Adrenal gland (tissue), 12 donors: ENCODE results near the gene EIF4E1B. TPM values are rescaled to one million over a fixed set of nuclear protein-coding genes. Genes with fewer than 3 reads are reported as not detected.

Source experiments
- DNase-seq, 7 donors: peaks; one replicate each; pipeline ENCODE4 v3.0.0-alpha.2; 2019 to 2020
- H3K27ac ChIP-seq, 5 donors: fragments of 200-600 bp; sonication (generic) in 4 of 5; 1 replicate in 3 of 5; 2 replicates in 2 of 5; pipeline versions ENCODE4 v1.5.1 to v1.8.0; 2016 to 2020; ENCODE audit warnings: mild to moderate bottlenecking in 1 of 5
- H3K27me3 ChIP-seq: fragments of 200-600 bp; 2 replicates; pipeline ENCODE4 v1.8.0; 2021
- H3K36me3 ChIP-seq, 2 donors: fragments of 200-600 bp; replicated peaks in 1 of 2; 1 replicate in 1 of 2; 2 replicates in 1 of 2; pipeline versions ENCODE4 v1.5.1 to v1.8.0; 2018 to 2022
- H3K4me1 ChIP-seq, 2 donors: fragments of 200-600 bp; replicated peaks in 1 of 2; 1 replicate in 1 of 2; 2 replicates in 1 of 2; pipeline versions ENCODE4 v1.5.1 to v1.8.0; 2018 to 2021
- H3K4me3 ChIP-seq, 4 donors: fragments of 200-600 bp; sonication (generic) in 3 of 4; one replicate each; pipeline ENCODE4 v1.5.1; 2016 to 2018
- H3K9me3 ChIP-seq, 3 donors: fragments of 200-600 bp; sonication (generic) in 1 of 3; replicated peaks in 1 of 3; 1 replicate in 2 of 3; 2 replicates in 1 of 3; pipeline versions ENCODE4 v1.5.1 to v1.8.0; 2016 to 2021
- CTCF ChIP-seq, 6 experiments: fragments of 450-650 bp in 4 of 6; fragments of 200-600 bp in 2 of 6; sonication (generic) in 1 of 6; IDR thresholded peaks; 1 replicate in 5 of 6; 2 replicates in 1 of 6; pipeline versions ENCODE4 v1.5.1 to v1.8.0; 2016 to 2021; ENCODE audit warnings: antibody characterized with exemption in 6 of 6, mild to moderate bottlenecking in 2 of 6, moderate library complexity in 1 of 6
- POLR2A ChIP-seq, 2 donors: fragments of 450-650 bp; IDR thresholded peaks; one replicate each; pipeline ENCODE4 v1.6.1; 2017; ENCODE audit warnings: antibody characterized with exemption in 2 of 2, mild to moderate bottlenecking in 2 of 2, moderate library complexity in 1 of 2
- WGBS, 4 donors: extraction: QIAGEN DNeasy Blood & Tissue Kit in 2 of 4; methylation state at CpG; one replicate each; pipeline versions ENCODE4 v1.1.5 to v1.1.7; 2013 to 2017; 5-methylcytosine and 5-hydroxymethylcytosine counted together
- intact Hi-C, 2 donors: fragments of 100-400 bp; cut with DNase I; formaldehyde crosslinking; loops; one replicate each; pipeline versions ENCODE4 v1.14.1 to v1.15.0; 2022 to 2023
- polyA plus RNA-seq, 3 donors: library from polyadenylated mRNA; stranded (reverse); fragments of 200-250 nt in 2 of 3; fragments of 350-450 nt in 1 of 3; fragmentation: Illumina TruSeq in 1 of 3; extraction: RNeasy Lipid Tissue Mini Kit (QIAGEN cat#74804) in 1 of 3; gene quantifications; one replicate each; pipeline ENCODE4 v1.2.3, GENCODE V29; 2013 to 2014
- total RNA-seq, 9 donors: library from RNA; depleted of rRNA in 4 of 9; stranded (reverse); fragments of >200 nt in 4 of 9; fragments of 120-200 nt in 1 of 9; fragmentation: NEBNext Ultra II Directional in 1 of 9; extraction: Animal tissue kit (Norgen Biotek cat#: 25700) in 1 of 9; gene quantifications; one replicate each; pipeline versions ENCODE4 v1.1.0 to v1.2.4, GENCODE V29; 2013 to 2023
- donor health status: healthy with polysubstance abuse.
- donor health status: Bipolar disorder and iron deficiency.
- donor health status: DM: yes; HTN: yes; CAD: no.
- donor health status: DM: no; HTN: no; CAD: no.
- donor health status: DM: no; HTN: no; CAD: no.
- donor health status: DM: yes; HTN: yes; CAD: no.

EIF4E1B gene
- total and polyA plus RNA-seq, 12 donors = 0.24 to 0.44 (median 0.28) TPM; not detected in 7

GRCh38 chr5:176646049-176646706 is 15.7 kb downstream of the EIF4E1B start:
- Histone ChIP-seq H3K27ac (peak overlapping the region in 4 of 5 donors; percentile 30 to 85 (median 70)), H3K27me3 (no peaks in the 10 kb centered on the region), H3K4me3 (no peak overlapping the region), H3K9me3 (no peaks in the 10 kb centered on the region), H3K36me3 (no peaks in the 10 kb centered on the region), H3K4me1 (peaks cover 20 to 37% of the 10 kb centered on the region in 2 donors)
- TF ChIP-seq CTCF (IDR thresholded peaks at IDR 0.05) (no peak), POLR2A (IDR thresholded peaks at IDR 0.05) (no peak)
- intact Hi-C loops = no loop called here
- no peak for DNase-seq
- 89 to 100% (median 96%) methylated on average over 1 to 7 of the region's 7 CpGs for WGBS, 4 donors

GRCh38 chr5:176646707-176647029 is 16.2 kb downstream of the EIF4E1B start:
- intact Hi-C loops = no loop called here
- Histone ChIP-seq H3K4me3 (peak overlapping the region in 2 of 4 donors; percentile 24 to 86), H3K4me1 (peaks cover 24 to 42% of the 10 kb centered on the region in 2 donors), H3K9me3 (no peaks in the 10 kb centered on the region), H3K27ac (peak overlapping the region in 4 of 5 donors; percentile 30 to 85 (median 70)), H3K27me3 (no peaks in the 10 kb centered on the region), H3K36me3 (no peaks in the 10 kb centered on the region)
- TF ChIP-seq POLR2A (IDR thresholded peaks at IDR 0.05) (peak in 1 of 2 donors; percentile 43), CTCF (IDR thresholded peaks at IDR 0.05) (no peak)
- 19 to 35% (median 21%) methylated on average over 2 to 11 of the region's 11 CpGs for WGBS, 4 donors
- DNase-seq = no peak

GRCh38 chr5:176647030-176647842 is 16.8 kb downstream of the EIF4E1B start, which contains the start of gene TSPAN17:
Gene TSPAN17 (plus strand): TSS chr5:176647484. CDS start chr5:176647616, 132 bp downstream.
- no peaks in the 10 kb centered on the region for H3K27me3 ChIP-seq
- TF ChIP-seq POLR2A (IDR thresholded peaks at IDR 0.05) = peak; percentile 67 to 82
- peak in 3 of 6 experiments; percentile 9 to 27 (median 12) for TF ChIP-seq CTCF (IDR thresholded peaks at IDR 0.05)
- no peaks in the 10 kb centered on the region for H3K9me3 ChIP-seq
- no peaks in the 10 kb centered on the region for H3K36me3 ChIP-seq
- peak within 1 kb of the TSS; percentile 67 to 85 (median 72) for H3K27ac ChIP-seq
- WGBS, 4 donors = 0 to 1% (median 0%) methylated on average over 2 to 63 of the region's 63 CpGs
- H3K4me1 ChIP-seq = peaks cover 30 to 47% of the 10 kb centered on the region in 2 donors
- DNase-seq = peak; percentile 100
- peak within 1 kb of the TSS; percentile 32 to 86 (median 48) for H3K4me3 ChIP-seq
- intact Hi-C loops = no loop called here

GRCh38 chr5:176647843-176648473 is 17.5 kb downstream of the EIF4E1B start:
- 0 to 8% (median 3%) methylated on average over 12 to 20 of the region's 20 CpGs for WGBS, 4 donors
- Histone ChIP-seq H3K4me1 (peaks cover 31 to 46% of the 10 kb centered on the region in 2 donors), H3K36me3 (peaks cover 0 to 3% of the 10 kb centered on the region in 2 donors), H3K27me3 (no peaks in the 10 kb centered on the region), H3K4me3 (peak overlapping the region; percentile 32 to 86 (median 48)), H3K9me3 (no peaks in the 10 kb centered on the region), H3K27ac (peak overlapping the region; percentile 63 to 85 (median 71))
- TF ChIP-seq CTCF (IDR thresholded peaks at IDR 0.05) (no peak), POLR2A (IDR thresholded peaks at IDR 0.05) (peak in 1 of 2 donors; percentile 57)
- DNase-seq = peak; percentile 75 to 82 (median 79)
- intact Hi-C loops = no loop called here
